GM10847 (cell line): ENCODE measurements around the gene ARHGAP6.

Experiments used
- POLR2A ChIP-seq: IDR thresholded peaks from 2 replicates; pipeline ENCODE4 v1.6.1; 2011; ENCODE audit not compliant: insufficient read length; ENCODE audit errors: extremely low read depth

The ARHGAP6 gene

DNA sequence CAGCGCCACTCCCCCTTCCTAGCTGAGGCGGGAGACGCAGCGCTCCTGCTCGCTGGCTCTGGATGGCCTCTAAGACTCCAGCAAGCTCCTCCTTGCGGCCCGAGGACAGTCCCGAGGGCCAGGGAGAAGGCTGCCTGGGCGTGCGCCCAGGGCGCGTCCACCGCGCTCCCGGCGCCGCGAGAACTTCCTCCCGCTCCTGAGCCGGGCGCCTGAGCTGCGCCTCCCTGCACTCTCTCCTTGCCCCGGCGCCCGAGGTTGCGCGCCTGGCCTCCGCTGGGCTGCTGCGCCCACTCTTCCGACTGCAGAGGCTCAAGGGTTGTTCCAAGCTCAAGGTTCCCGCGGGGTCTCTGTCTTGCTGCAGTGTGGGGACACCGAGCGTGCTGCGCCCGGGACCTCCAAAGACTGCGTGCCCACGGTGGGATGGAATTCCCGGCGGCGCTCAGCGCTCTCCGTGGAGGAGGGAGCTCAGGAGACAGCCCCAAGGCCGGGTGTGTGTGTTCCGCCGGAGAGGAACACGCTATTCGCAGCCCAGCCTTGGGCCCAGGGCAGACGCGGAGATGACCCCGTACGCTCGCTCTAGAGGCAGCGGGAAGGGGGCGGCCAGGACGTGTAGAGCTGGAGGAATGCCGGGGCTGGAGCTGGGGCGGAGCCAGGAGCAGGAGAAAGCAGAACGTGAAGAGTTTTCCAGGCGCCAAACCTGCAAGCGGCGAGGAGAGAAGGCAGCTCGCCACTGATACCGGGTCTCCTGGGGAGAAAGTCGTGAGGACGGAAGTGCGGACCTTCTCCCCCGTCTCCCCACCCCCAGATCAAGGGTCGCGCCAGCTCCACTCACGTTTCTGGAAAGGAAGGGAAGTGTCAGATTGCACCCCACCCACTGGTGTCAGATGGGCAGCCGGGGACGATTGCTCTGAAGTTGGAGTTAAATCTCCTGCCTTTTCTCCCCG is at the start of gene ARHGAP6:
Gene ARHGAP6, minus strand, starts transcription at position 753 of the 944 bp plus-strand sequence. CDS start 1,092 bp downstream, outside the sequence.
- TF ChIP-seq POLR2A = no peak

DNA sequence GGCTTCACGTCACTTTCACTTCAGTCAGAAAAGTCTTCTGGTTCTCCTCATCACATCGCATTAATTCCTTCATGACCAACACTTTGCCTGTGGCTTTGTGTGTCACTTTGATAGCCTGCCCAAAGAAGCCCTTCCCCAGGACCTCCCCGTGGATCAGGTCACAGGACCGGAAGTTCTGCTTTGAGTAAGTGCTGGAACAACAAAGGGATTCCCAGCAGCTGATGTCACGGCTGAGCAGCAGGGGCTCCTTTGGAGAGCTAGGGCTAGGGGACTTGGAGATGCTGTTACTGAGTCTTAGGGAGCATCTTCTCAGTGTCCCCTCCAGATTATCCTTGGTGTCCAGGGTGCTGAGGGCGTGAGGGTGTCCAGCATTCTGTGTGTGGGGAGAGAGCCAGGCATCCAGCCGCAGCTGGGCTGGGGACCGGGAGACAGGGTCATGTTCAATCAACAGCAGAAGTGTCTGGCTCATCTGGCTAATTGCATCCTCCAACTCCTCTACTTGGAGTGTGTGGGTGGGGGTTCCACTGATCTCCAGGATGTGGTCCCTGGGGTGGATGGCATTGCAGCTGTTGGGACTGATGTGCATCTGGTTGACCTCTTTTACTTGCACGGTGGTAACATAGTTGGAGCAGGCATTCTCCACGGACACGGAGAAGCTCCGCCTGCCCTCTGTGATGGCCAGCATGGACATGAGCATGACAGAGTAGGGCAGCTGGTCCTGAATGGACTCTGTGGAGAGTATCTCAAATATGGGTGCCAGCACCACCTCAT is 39.2 kb upstream of the ARHGAP6 start:
- TF ChIP-seq POLR2A = no peak

GRCh38 chrX:11703855-11704254 is 38.1 kb upstream of the ARHGAP6 start:
- no peak for TF ChIP-seq POLR2A

DNA sequence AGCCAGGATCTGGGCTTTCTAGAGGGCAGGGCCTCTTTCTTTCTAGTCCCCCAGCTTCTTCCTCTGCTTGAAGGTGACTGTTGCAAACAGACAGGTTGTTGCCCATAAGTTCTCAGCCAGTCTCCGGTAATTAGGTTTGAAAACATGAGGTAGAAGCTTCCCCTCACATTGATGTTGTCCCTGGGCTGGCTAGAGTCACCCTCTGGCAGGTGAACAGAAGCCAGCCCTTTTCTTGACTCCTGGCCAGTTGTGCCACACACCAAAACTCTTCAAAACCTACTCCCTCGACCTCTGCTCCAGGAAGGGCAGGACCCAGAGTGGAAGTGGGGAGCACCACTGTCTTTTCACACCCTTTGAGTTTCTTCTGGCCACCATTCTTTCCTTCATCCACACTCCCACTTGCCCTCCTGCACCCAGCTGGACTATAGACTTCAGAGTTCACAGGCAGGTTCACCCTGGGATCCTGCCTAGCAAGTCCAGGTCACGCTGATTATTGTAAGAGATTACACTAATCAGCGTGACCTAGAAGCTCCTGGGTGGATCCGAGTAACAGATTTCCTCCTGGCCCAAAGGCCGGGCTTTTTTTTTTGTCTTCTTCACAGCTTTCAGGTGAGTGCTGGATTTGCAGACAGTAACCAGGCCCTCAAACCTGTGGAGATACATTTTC is 37.4 kb upstream of the ARHGAP6 start:
- no peak for TF ChIP-seq POLR2A

GRCh38 chrX:11702420-11702819 is 36.7 kb upstream of the ARHGAP6 start:
- TF ChIP-seq POLR2A = no peak

GRCh38 chrX:11698702-11699101 is 33.0 kb upstream of the ARHGAP6 start:
- TF ChIP-seq POLR2A = no peak

DNA sequence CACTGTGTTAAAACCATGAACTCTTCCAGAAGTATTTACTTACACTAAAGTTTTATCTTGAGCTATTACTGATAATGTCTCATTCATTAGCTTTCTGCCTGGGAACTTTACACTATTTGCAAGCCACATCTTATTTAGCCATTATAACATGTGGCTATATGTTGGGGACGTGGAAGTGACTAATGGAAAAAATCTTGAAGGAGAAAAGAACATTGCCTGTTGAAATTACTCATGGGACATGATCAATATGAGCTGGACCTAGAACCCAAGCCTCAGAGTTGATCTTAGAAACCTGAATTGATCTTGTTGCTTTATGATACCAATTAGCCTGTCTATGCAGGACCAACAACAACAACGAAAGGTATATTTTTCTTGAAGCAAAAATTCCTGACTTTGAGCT is 22.5 kb upstream of the ARHGAP6 start:
- TF ChIP-seq POLR2A = no peak

GRCh38 chrX:11687157-11687556 is 21.4 kb upstream of the ARHGAP6 start:
- TF ChIP-seq POLR2A = no peak

DNA sequence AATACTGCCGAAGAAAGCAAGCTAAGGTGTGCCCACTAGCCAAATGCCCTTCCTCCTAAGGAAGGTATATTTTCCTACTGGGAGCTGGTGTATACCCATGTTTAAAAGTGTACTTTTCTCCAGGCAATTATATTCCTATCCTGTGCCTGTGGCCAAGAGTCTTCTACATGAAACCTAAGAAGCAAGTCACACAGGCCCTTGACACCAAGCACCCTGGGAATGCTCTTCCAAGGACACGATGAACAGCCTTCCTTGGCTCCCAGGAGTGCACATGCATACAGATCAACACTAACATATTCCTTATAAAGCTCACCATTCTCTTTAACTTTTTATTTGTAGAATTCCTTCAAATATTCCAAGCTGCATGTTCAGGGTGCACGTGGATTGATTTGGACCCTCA is 17.3 kb upstream of the ARHGAP6 start:
- TF ChIP-seq POLR2A = no peak

DNA sequence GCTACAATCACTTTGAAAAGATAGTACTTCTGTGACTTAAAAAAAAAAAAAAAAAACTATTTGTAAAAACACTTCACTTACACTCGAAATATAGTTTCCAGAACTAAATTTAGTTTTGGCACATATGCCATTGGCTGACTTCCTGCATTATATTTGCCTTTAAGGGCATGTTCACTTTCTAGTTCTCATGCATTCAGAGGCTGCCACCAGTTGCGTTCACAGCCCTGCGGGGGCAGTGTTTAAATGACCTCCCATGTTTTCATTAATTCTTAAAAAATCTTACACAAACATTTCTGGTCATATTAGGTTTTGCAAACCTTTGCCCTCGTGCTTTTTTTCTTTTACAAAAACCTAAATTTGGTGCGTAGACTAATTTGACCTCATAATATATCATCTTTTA is 12.4 kb upstream of the ARHGAP6 start:
- no peak for TF ChIP-seq POLR2A

DNA sequence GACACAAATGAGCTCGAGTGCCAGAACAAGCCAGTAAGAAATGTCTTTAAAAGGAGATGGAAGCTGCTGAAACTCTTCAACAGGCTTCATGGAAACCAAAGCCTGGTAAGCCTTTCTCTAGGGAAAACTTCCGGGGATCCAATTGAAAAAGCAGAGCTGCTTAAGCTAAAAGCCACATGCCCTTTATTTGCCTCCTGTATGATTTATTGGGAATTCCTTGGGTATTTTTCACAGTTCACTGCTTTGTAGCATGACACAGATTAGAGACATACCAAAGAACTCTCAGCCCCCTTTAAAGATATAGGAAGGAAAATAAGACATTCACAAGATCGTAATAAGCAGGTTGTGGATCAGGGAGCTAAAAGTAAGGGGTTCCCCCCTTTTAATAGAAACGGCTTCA is 6.5 kb upstream of the ARHGAP6 start:
- no peak for TF ChIP-seq POLR2A

DNA sequence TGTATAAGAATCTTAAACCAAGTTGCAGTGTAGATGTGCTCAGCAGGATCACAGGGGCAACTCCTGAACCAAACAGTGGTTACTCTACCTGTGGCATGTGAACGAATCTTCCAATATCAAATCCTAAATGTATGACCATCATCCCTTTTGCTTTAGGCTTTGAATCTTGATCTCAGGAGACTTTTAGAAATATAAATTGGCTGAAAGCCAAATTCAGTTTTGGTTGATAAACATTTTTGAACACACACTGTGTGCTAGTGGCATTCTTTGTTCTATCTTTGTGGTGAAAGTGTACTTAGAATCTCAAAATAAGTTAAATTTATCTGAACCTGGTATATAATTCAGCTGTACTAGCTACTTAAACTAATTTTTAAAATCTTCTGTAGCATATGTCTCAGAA is 4.6 kb upstream of the ARHGAP6 start:
- TF ChIP-seq POLR2A = no peak

DNA sequence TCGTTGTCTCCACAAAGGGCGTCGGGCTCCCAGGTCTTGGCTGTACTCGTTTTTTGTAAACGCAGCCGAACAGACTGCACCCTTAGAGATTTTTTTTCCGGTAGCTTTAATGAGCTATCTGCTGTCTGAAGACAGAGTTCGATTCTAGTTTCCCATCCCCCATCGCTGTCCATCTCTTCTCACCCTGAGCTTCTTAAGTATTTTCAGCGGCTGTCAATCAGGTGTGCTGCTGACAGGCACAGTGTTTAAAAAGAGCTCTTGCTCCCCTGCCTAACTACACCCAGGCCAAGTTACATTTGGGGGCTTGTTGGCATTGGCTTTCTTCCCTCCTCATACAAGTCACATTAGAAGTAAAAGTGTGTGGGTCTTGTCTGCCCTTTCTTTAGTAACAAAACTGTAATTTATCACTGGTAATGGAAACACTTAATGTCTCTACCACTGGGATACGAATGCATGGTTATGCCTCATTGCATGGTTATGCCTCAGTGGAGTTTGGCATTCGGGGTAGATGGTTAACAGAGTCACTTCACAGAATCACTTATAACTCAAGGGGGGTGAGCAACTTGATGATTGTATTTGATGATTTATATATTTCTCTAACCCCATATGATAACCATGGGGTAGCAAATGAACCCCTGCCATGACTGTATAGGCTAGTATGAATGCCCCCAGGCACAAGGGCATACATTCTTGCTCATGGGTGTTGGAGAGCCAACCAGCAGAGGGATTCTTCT is 1.4 kb upstream of the ARHGAP6 start:
- TF ChIP-seq POLR2A = no peak

DNA sequence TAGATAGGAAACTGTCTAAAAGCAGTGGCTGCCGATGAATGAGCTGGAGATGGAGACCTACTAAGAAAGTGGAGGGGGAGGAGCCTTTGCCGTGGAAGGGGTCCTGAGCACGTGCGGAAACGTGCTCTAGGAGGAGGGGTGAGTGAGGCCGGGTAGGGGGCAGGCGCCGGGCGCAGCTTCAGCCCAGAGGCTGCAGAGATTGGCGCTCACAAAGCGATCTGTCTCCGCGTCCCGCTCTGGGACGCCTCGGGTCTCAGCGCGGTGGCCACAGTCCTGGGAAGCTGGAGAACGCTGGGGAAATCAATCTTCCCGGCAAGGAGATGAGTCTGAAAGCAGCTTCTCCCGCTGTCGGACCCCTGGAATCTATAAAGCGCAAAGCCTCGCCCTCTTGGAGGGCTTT is 444 bp upstream of the ARHGAP6 start:
- no peak for TF ChIP-seq POLR2A

- no peak for TF ChIP-seq POLR2A
Observed at GRCh38 chrX:11664211-11665167, 1.2 kb downstream of the ARHGAP6 start.
